T-helper 2 cell (primary cell): ENCODE measurements around the gene KCND2.
"Not testable (repeated sequence)": the region's sequence is repeated elsewhere in the genome, so short reads cannot be mapped to it uniquely, and the experiment has no call there.

ENCODE experiments used
- DNase-seq, 5 experiments: peaks; one replicate each; pipeline versions ENCODE4 v3.0.0 to v3.0.0-alpha.2; 2012 to 2022

The KCND2 gene

DNA sequence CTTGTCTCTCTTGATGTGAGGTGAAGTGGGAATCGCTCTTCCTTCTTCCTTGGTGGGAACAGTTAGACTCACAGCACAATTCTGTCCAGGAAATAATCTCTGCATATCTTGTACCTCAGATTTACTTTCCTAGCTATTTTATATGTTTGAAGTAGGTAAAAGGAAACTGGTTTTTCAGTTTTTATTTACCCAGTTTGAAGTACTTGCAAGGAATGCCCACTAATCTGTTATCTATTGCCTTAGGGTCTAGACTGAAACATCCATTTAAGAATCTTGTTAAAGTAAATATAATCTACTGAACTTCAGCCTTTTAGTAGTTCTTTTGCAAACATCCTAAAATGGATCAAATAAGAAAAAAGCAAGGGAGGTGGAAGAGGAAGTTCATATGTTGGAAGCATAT lies 229.8 kb downstream of the KCND2 start:
- no peak for DNase-seq

GRCh38 chr7:120504386-120504785 lies 231.4 kb downstream of the KCND2 start:
- no peak for DNase-seq

DNA sequence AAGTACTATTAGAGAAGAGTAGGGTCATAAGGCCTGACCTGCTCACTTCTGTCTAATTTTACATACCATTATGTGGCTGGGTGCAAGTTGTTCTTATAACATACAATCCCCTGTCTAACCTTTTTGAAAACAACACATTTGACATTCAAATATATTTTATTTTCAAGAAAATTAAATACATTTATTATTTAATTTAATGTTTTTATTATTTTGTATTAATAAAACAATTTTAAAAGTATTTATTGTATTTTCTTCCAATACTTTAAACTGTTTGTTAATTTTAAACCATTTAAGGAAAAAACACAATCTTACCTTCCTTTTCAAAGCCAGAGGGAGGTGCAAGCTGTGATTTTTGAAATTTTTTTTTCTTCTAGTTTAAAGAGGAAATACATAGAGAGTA lies 232.8 kb downstream of the KCND2 start:
- DNase-seq, result no peak

- DNase-seq, result no peak
Measured at GRCh38 chr7:120512701-120513100, 239.7 kb downstream of the KCND2 start.

DNA sequence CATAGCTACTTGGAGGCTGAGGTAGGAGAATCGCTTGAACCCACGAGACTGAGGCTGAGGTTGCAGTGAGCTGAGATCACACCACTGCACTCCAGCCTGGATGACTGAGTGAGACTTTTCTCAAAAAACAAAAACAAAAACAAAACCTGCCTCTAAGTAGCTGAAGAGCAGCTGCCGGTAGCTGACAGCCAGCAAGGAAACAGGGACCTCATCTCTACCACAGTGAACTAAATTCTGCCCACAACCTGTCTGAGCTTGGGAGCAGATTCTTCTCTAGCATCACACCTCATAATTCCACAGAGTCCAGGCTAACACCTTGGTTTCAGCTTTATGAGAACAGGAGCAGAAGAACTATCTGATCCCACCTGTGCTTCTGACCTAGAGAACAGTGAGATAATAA lies 246.2 kb downstream of the KCND2 start:
- no peak for DNase-seq

DNA sequence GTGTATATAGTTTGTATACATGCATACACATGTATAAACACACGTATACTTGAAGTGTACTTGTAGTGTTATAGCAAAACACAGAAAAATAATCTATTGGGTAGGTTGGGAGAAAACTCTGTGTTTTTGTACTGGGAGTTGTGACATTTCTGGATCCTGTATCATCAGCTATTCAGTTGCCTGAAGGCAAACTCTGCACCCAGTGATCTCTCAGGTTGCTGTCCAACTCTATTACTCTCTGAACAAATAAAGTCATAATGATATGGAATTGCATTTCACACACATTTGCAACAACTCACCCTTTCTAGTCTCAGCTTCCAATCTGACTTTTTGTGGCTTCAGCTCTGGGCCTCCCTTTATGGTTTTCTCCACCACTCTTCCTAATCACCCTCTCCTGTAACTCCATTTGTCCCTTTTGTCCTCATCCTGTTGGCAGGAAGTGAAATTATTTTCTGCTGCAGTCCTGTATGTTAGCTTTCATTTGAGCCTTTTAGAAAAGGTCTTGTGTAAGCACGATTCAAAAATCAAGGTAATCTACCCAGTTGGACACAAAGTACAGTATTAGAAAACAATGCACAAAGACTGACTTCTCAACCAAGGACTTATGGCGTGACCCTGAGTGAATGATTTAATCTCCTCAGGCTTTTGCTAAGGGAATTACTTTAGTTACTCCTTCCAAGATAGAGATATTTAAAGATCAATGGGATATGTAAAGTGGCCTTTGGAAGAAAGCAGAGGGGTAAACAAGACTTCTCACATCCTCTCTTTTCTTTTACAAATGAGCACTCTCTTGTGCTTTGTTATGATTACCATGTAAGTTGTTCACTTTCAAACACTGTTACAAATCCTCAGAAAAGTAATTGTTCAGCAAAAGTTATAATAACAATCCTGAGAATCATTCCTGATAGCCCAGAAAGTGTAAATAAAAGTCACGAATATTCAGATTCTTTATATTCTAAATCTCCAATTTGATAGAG lies 249.1 kb downstream of the KCND2 start:
- DNase-seq, result no peak

- no peak for DNase-seq
Measured at GRCh38 chr7:120523985-120524384, 251.0 kb downstream of the KCND2 start.

DNA sequence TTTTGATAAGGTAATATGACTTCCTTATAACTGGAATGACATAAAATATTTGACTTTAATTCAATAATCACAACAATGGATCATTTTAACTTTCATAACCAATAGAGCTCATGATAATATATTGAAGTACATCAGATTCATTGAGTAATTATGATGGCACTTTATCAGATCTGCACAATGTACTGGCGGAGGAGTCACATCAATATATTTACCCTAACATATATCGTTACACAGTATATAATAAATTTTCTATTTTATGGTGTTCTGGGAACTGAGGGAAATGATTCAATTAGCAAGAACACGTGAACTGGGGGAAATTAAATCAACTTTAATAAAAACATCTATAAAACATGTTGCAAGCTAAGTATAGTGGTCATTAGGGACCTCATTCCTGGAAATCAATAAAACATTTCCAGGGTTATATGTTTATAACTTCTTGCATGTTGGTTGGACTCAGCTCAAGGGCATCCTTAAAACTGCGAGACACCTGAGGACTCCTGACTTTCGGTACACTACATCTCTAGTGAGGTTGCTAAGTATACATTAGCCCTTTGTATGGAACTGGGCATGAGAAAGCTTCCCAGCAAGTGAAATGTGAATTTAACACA lies 254.0 kb downstream of the KCND2 start:
- no peak for DNase-seq

DNA sequence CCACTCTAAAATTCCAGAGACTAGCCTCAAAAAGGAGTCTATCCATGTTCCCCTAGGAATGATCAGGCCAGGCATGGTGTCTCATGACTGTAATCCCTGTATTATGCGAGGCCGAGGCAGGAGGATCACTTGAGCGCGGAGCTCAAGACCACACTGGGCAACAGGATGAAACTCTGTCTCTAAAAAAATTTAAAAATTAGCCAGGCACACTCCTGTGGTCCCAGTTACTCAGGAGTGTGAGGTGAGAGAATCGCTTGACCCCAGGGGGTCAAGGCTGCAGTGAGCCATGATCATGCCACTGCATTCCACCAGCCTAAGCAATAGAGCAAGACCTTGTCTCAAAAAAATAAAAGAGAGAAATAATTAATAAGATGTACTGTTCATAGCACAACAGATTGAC lies 256.8 kb downstream of the KCND2 start:
- no peak for DNase-seq

DNA sequence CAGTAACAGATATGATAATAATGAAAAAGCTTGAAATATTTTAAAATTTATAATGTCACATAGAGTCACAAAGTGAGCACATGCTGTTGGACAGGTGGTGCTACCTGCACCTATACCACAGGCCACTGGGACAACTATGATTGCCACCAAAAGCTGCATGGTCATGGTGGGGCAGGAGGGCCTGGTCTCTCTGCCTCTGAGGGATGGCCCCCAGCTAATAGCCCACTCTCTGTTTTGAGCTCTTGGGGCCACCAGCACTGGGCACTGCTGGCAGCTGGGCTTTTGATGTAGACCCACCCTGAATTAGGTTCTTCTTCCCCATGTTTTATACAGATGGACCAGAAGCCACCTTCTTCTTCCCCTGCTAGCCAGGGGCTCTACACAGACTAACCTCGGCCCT lies 265.4 kb downstream of the KCND2 start:
- no peak for DNase-seq

- no peak for DNase-seq
Measured at GRCh38 chr7:120539321-120539720, 266.3 kb downstream of the KCND2 start.

DNA sequence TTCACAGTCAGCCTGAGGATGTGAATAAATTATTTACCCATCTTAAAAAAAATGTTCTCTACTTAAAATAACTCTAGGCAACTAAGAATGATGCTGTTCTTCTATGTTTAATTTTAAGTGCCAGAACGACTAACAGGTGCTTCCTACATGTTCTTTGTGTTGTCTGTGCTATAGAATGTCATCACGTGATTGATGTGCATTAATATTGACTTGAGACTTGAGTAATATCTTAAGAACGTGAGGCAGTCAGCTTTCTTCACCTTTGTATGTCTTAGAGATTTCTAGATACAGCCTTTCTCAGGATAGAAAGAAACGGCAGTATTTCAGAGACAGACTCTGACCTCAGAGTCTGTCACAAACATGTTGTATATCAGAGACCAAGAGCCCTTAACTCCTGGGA lies 274.6 kb downstream of the KCND2 start:
- DNase-seq, result no peak

- no peak for DNase-seq
Measured at GRCh38 chr7:120550494-120551048, 277.6 kb downstream of the KCND2 start.

- DNase-seq, result no peak
Measured at GRCh38 chr7:120553491-120553890, 280.5 kb downstream of the KCND2 start.

GRCh38 chr7:120554960-120555571 lies 282.1 kb downstream of the KCND2 start:
- DNase-seq, result peak in 1 of 5 experiments; percentile 7

- no peak for DNase-seq
Measured at GRCh38 chr7:120564145-120564544, 291.2 kb downstream of the KCND2 start.

DNA sequence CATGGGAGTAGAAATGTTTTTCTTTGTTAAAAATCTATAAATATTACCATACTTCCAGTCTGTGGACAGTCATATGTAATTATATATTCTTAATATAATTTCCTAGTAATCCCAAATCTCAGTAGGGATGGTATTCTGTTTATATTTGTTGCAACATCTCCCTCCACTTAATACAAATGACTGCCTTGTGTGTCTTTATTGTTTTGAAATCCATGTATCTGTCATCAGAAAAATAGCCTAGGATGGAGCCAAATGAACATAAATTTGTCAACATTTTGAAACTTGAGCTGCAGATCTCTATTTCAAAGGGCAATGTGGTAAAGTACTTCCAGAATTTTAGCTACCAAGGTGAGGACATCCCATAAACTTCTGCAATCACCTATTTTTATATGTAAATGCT lies 294.2 kb downstream of the KCND2 start:
- no peak for DNase-seq

GRCh38 chr7:120578657-120579056 lies 305.7 kb downstream of the KCND2 start:
- not testable (repeated sequence) for DNase-seq

DNA sequence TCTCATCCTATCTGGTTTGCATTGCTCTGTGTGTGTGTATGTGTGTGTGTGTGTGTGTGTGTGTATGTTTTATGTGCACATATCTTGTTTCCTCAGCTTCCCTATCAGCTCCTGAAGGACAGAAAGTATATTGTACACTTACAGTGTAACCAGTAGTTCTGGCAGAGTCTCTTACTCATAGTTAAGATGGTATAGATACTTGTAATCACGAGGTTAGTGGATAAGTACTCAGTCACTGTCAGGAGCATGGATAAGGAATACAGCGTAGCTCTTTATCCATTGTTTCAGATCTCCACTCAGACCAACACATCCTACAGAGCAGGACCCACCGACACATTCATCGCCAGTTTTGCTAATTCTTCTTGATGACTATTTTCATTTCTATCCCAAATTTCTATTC lies 309.9 kb downstream of the KCND2 start:
- no peak for DNase-seq

GRCh38 chr7:120583899-120584586 lies 311.1 kb downstream of the KCND2 start:
- DNase-seq, result no peak

DNA sequence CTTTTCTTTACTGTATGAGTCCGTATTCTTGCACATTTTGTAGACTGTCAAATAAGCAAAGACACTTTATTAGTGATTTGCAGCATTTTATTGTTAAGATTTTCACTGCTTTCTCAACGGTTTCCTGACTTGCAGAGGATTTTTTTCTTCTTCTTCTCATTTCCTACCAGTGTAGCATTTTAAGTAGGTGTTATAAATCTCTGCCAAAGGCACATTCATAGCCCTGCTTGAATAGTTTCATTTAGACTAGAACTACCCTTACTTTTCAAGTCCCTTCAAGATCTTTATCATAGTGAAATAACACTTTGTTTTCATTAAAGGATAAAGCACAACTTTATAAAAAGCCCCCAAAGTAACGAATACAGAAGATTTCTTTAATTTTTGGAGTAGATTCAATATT lies 313.6 kb downstream of the KCND2 start:
- DNase-seq, result no peak

DNA sequence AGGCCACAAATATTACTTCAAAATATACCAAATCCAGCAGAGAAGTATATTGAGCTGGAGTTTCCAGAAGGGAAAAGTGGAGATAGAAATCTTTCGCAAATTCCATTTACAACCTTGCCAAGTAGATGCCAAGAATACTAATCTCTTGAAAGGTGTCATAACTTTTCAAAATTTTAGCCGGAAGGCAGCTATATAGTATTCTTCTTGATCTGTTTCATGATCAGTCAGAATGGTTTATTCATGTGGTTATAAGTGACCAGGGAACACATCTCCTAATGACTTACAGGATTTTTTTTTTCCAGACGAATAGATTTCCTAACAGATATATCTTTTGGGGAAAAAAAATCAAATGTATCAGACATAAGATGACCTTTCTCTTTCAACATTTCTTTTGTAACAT lies 314.3 kb downstream of the KCND2 start:
- no peak for DNase-seq

DNA sequence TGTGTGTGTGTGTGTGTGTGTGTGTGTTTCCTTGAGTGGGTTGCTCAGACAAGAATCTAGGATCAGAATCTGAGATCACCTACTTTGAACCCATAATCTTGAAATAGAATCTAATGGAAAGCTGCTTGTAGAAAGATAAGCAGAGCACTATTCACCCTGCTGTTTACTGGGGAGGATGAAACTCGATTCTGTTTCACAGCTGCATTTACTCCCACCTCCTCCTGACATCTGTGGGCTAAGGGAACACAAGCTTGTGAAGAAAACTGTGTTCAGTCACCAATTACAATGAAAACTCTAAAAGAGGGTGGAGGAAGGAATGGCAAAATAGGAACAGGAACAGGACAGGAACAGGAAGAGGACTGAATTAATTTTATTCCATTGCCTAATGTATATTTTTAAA lies 315.4 kb downstream of the KCND2 start:
- DNase-seq, result no peak
